Smooth muscle cell (in vitro differentiated cells): ENCODE results near the gene TTC39B. TPM values are rescaled to one million over a fixed set of nuclear protein-coding genes. Genes with fewer than 3 reads are reported as not detected.

Source experiments
- DNase-seq: peaks from one replicate; lab custom pipeline; 2025; ENCODE audit not compliant: unreplicated experiment; lab: John Stamatoyannopoulos, UW
- H2AFZ ChIP-seq: fragments of 200-600 bp; sonication (generic); 2 replicates; pipeline ENCODE4 v1.6.0; 2016; ENCODE audit warnings: antibody characterized with exemption, low read depth, mild to moderate bottlenecking
- H3F3A ChIP-seq: fragments of 200-600 bp; sonication (generic); 2 replicates; pipeline ENCODE4 v1.6.0; 2017; ENCODE audit warnings: antibody characterized with exemption, low read depth
- H3K27ac ChIP-seq: fragments of 200-600 bp; sonication (generic); 2 replicates; pipeline ENCODE4 v1.5.1; 2016; ENCODE audit warnings: low read depth, mild to moderate bottlenecking
- H3K27me3 ChIP-seq: fragments of 200-600 bp; sonication (generic); 2 replicates; pipeline ENCODE4 v1.6.1; 2016; ENCODE audit warnings: low read depth, mild to moderate bottlenecking
- H3K36me3 ChIP-seq: fragments of 200-600 bp; sonication (generic); 2 replicates; pipeline ENCODE4 v1.5.1; 2016; ENCODE audit warnings: low read depth
- H3K4me1 ChIP-seq: fragments of 200-600 bp; sonication (generic); 2 replicates; pipeline ENCODE4 v1.5.1; 2016; ENCODE audit warnings: low read depth
- H3K4me2 ChIP-seq: fragments of 200-600 bp; sonication (generic); 2 replicates; pipeline ENCODE4 v1.6.0; 2016; ENCODE audit warnings: mild to moderate bottlenecking
- H3K4me3 ChIP-seq: fragments of 200-600 bp; sonication (generic); 2 replicates; pipeline ENCODE4 v1.5.1; 2016; ENCODE audit warnings: mild to moderate bottlenecking
- H3K79me2 ChIP-seq: fragments of 200-600 bp; sonication (generic); 2 replicates; pipeline ENCODE4 v1.6.0; 2016; ENCODE audit warnings: low read depth, mild to moderate bottlenecking
- H3K9ac ChIP-seq: fragments of 200-600 bp; sonication (generic); 2 replicates; pipeline ENCODE4 v1.6.0; 2016; ENCODE audit warnings: low read depth
- H3K9me3 ChIP-seq: fragments of 200-600 bp; sonication (generic); replicated peaks from 2 replicates; pipeline ENCODE4 v1.5.1; 2016; ENCODE audit warnings: low read depth
- H4K20me1 ChIP-seq: fragments of 200-600 bp; sonication (generic); 2 replicates; pipeline ENCODE4 v1.6.0; 2016; ENCODE audit warnings: low read depth
- WGBS: methylation state at CpG from one replicate; pipeline ENCODE4 v1.1.7; 2016; ENCODE audit warnings: low lambda C conversion rate; 5-methylcytosine and 5-hydroxymethylcytosine counted together
- polyA plus RNA-seq: library from polyadenylated mRNA; unstranded; fragments of >200 nt; fragmentation: Nextera tagmentation; extraction: Ambion mirVana; gene quantifications from 2 replicates; pipeline ENCODE4 v1.2.1, GENCODE V29; 2016
- total RNA-seq: library from RNA; depleted of rRNA; stranded (reverse); fragments of >200 nt; gene quantifications from 2 replicates; pipeline ENCODE4 v1.2.3, GENCODE V29; 2014
- TF ChIP-seq, protein P1 (sequence below): fragments of 200-600 bp; sonication (generic); IDR thresholded peaks from 2 replicates; pipeline ENCODE4 v1.5.1; 2017; ENCODE audit warnings: borderline replicate concordance, mild to moderate bottlenecking, antibody characterized with exemption; ENCODE audit not compliant: insufficient read depth, poor library complexity, severe bottlenecking

Gene TTC39B
- total and polyA plus RNA-seq, 2 experiments from 2014 or later, result 3.8 to 13.3 TPM

GRCh38 chr9:15203581-15203980 lies 103.4 kb downstream of the TTC39B start:
- Histone ChIP-seq H3K27ac (no peak overlapping the region), H2AFZ (no peak overlapping the region), H3K9me3 (no peaks in the 10 kb centered on the region), H3K9ac (no peak overlapping the region), H3K4me3 (no peak overlapping the region), H3F3A (no peaks in the 10 kb centered on the region), H3K4me1 (no peaks in the 10 kb centered on the region), H4K20me1 (no peaks in the 10 kb centered on the region), H3K36me3 (no peaks in the 10 kb centered on the region), H3K4me2 (no peak overlapping the region), H3K27me3 (no peaks in the 10 kb centered on the region), H3K79me2 (no peaks in the 10 kb centered on the region)
- no peak for DNase-seq
- TF ChIP-seq, protein P1, sequence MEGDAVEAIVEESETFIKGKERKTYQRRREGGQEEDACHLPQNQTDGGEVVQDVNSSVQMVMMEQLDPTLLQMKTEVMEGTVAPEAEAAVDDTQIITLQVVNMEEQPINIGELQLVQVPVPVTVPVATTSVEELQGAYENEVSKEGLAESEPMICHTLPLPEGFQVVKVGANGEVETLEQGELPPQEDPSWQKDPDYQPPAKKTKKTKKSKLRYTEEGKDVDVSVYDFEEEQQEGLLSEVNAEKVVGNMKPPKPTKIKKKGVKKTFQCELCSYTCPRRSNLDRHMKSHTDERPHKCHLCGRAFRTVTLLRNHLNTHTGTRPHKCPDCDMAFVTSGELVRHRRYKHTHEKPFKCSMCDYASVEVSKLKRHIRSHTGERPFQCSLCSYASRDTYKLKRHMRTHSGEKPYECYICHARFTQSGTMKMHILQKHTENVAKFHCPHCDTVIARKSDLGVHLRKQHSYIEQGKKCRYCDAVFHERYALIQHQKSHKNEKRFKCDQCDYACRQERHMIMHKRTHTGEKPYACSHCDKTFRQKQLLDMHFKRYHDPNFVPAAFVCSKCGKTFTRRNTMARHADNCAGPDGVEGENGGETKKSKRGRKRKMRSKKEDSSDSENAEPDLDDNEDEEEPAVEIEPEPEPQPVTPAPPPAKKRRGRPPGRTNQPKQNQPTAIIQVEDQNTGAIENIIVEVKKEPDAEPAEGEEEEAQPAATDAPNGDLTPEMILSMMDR, result no peak
- 91% methylated on average over 3 of the region's 3 CpGs for WGBS

DNA sequence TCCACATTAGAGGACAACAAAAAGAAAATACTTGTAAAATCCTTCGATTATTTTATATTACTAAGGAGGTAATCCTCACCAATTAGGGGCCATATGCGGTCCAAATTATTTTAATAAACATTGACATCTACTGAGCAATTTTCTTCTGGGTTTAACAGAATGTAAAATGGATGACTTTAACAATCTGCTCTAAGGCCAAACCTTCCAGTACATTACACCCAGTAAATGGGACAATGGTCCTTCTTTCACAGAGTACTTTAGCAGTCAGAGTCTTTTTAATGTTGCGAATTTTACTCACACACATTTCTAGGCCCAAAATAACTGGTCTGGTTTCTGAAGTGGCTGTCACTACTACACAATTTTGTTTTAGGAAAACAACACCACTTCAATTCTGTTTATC lies 106.9 kb downstream of the TTC39B start:
- Histone ChIP-seq H3K4me2 (no peak overlapping the region), H2AFZ (no peak overlapping the region), H3K27ac (no peak overlapping the region), H3K4me3 (no peak overlapping the region), H3K4me1 (no peaks in the 10 kb centered on the region), H3K36me3 (no peaks in the 10 kb centered on the region), H3K9ac (no peak overlapping the region), H3K27me3 (no peaks in the 10 kb centered on the region), H3F3A (no peaks in the 10 kb centered on the region), H4K20me1 (no peaks in the 10 kb centered on the region), H3K9me3 (no peaks in the 10 kb centered on the region), H3K79me2 (no peaks in the 10 kb centered on the region)
- 93% methylated on average over 3 of the region's 3 CpGs for WGBS
- no peak for DNase-seq
- TF ChIP-seq, protein P1, result no peak

DNA sequence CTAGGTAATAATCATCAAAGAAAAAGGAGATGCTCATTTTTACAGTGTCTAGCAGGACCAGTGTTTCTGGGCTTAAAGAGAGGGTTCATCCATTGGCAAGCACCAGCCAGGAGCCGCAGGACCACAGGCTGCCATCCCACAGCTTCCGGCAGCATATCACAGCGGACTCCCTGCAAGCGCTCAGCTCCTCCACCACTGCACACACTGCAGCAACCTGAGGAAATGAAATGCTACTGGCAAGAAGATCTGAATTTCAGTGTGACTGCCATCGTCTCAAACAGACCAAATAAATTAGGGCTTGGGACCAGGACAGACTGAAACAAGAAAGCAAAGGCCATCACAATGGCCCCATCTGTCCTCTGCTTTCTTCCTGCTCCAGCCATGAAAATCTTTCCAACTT lies 114.2 kb downstream of the TTC39B start:
- Histone ChIP-seq H3K27ac (no peak overlapping the region), H3K9me3 (no peaks in the 10 kb centered on the region), H2AFZ (no peak overlapping the region), H3F3A (no peaks in the 10 kb centered on the region), H3K4me1 (no peaks in the 10 kb centered on the region), H4K20me1 (no peaks in the 10 kb centered on the region), H3K79me2 (no peaks in the 10 kb centered on the region), H3K27me3 (no peaks in the 10 kb centered on the region), H3K4me3 (no peak overlapping the region), H3K4me2 (no peak overlapping the region), H3K36me3 (peaks cover 10% of the 10 kb centered on the region), H3K9ac (no peak overlapping the region)
- WGBS, result 99% methylated on average over 5 of the region's 5 CpGs
- TF ChIP-seq, protein P1, result no peak
- DNase-seq, result no peak

GRCh38 chr9:15191378-15191777 lies 115.6 kb downstream of the TTC39B start:
- DNase-seq, result no peak
- Histone ChIP-seq H3K4me1 (no peaks in the 10 kb centered on the region), H3K9ac (no peak overlapping the region), H3K79me2 (no peaks in the 10 kb centered on the region), H3K27ac (no peak overlapping the region), H3K27me3 (no peaks in the 10 kb centered on the region), H3K9me3 (no peaks in the 10 kb centered on the region), H2AFZ (no peak overlapping the region), H4K20me1 (no peaks in the 10 kb centered on the region), H3K4me2 (no peak overlapping the region), H3K36me3 (peaks cover 14% of the 10 kb centered on the region), H3F3A (no peaks in the 10 kb centered on the region), H3K4me3 (no peak overlapping the region)
- TF ChIP-seq, protein P1, result no peak
